Endothelial cell of umbilical vein (primary cell): ENCODE measurements around the gene GUK1. TPM values are rescaled to one million over a fixed set of nuclear protein-coding genes. Genes with fewer than 3 reads are reported as not detected.

Source experiments
- BruUV-seq: library from RNA; stranded (reverse); fragments of 400-500 nt; replicated peaks from 2 replicates; lab custom pipeline; 2021; lab: Mats Ljungman, UMichigan
- CTCF ChIA-PET: fragments of 300-600, 350-600 bp; sonication (Branson Sonifier 250); formaldehyde crosslinking; loops from one replicate; lab custom pipeline; 2021; ENCODE audit warnings: antibody characterized with exemption, inconsistent platforms; lab: Charles Lee
- POLR2A ChIA-PET: fragments of 300-600, 350-600 bp; sonication (Branson Sonifier 250); formaldehyde crosslinking; loops from one replicate; lab custom pipeline; 2021; ENCODE audit warnings: antibody characterized with exemption, inconsistent platforms; lab: Charles Lee
- DNase-seq: peaks from one replicate; pipeline ENCODE4 v3.0.0-alpha.2; 2011; ENCODE audit warnings: low read depth, low spot score
- FAIRE-seq: peaks from 2 replicates; lab custom pipeline; 2011; peaks lifted over from hg19 to GRCh38; lab: Jason Lieb, UNC
- H2AFZ ChIP-seq: 2 replicates; pipeline ENCODE4 v1.6.0; 2012; ENCODE audit warnings: low read depth, low read length, control low read depth, inconsistent platforms
- H3K27ac ChIP-seq: 2 replicates; pipeline ENCODE4 v1.5.1; 2011; ENCODE audit warnings: low read depth, mild to moderate bottlenecking, control low read depth, low read length, moderate library complexity; ENCODE audit not compliant: insufficient read depth
- H3K27me3 ChIP-seq, 2 experiments: 2 replicates each; pipeline versions ENCODE4 v1.6.0 to v1.6.1; 2011; ENCODE audit warnings: low read length in 2 of 2, mixed read lengths in 1 of 2; ENCODE audit not compliant: control insufficient read depth in 2 of 2, insufficient read depth in 2 of 2
- H3K36me3 ChIP-seq, 2 experiments: 2 replicates in 1 of 2; 3 replicates in 1 of 2; pipeline ENCODE4 v1.5.1; 2011; ENCODE audit warnings: low read length in 2 of 2, mild to moderate bottlenecking in 1 of 2, moderate library complexity in 1 of 2; ENCODE audit not compliant: control insufficient read depth in 2 of 2, insufficient read depth in 2 of 2; ENCODE audit errors: extremely low read depth in 1 of 2
- H3K4me1 ChIP-seq: 3 replicates; pipeline ENCODE4 v1.5.1; 2011; ENCODE audit warnings: mild to moderate bottlenecking, low read length; ENCODE audit not compliant: control insufficient read depth, insufficient read depth; ENCODE audit errors: extremely low read depth
- H3K4me2 ChIP-seq: 2 replicates; pipeline ENCODE4 v1.6.1; 2011; ENCODE audit warnings: low read length, control low read depth, mixed read lengths; ENCODE audit not compliant: insufficient read depth
- H3K4me3 ChIP-seq, 3 experiments: fragments of 200-600 bp in 1 of 3; sonication (generic), shearing (Covaris generic) in 1 of 3; replicated peaks in 1 of 3; 2 replicates each; pipeline ENCODE4 v1.5.1; 2011 to 2016; ENCODE audit warnings: control low read depth in 3 of 3, low read length in 3 of 3, mild to moderate bottlenecking in 2 of 3, inconsistent platforms in 1 of 3, low read depth in 1 of 3, moderate library complexity in 1 of 3; ENCODE audit not compliant: insufficient read depth in 1 of 3
- H3K79me2 ChIP-seq: 2 replicates; pipeline ENCODE4 v1.6.0; 2012; ENCODE audit warnings: low read length, inconsistent platforms; ENCODE audit not compliant: control insufficient read depth, insufficient read depth
- H3K9ac ChIP-seq: replicated peaks from 2 replicates; pipeline ENCODE3; 2011; ENCODE audit warnings: low read length, control low read depth; ENCODE audit not compliant: insufficient read depth; ENCODE audit errors: extremely low read depth
- H3K9me1 ChIP-seq: replicated peaks from 3 replicates; pipeline ENCODE4 v1.6.0; 2011; ENCODE audit warnings: mild to moderate bottlenecking, low read length; ENCODE audit not compliant: control insufficient read depth, insufficient read depth; ENCODE audit errors: extremely low read depth
- H3K9me3 ChIP-seq: replicated peaks from 2 replicates; pipeline ENCODE4 v1.5.1; 2012; ENCODE audit warnings: low read length, inconsistent platforms; ENCODE audit not compliant: control insufficient read depth, insufficient read depth
- H4K20me1 ChIP-seq: replicated peaks from 2 replicates; pipeline ENCODE3; 2011; ENCODE audit warnings: mild to moderate bottlenecking, low read length; ENCODE audit not compliant: control insufficient read depth, insufficient read depth; ENCODE audit errors: extremely low read depth
- FOS ChIP-seq: IDR thresholded peaks from 2 replicates; pipeline ENCODE4 v1.6.1; 2011; ENCODE audit warnings: mild to moderate bottlenecking, low read length, moderate library complexity, borderline replicate concordance; ENCODE audit not compliant: insufficient read depth
- GATA2 ChIP-seq: IDR thresholded peaks from 2 replicates; pipeline ENCODE4 v1.7.0; 2011; ENCODE audit warnings: low read depth, mild to moderate bottlenecking, moderate library complexity, mixed read lengths, low read length; ENCODE audit not compliant: insufficient read length, insufficient read depth
- JUN ChIP-seq: IDR thresholded peaks from 2 replicates; pipeline ENCODE4 v1.6.1; 2011; ENCODE audit warnings: borderline replicate concordance, low read depth; ENCODE audit not compliant: insufficient read length, insufficient read depth
- POLR2A ChIP-seq: IDR thresholded peaks from 2 replicates; pipeline ENCODE4 v1.6.1; 2012; ENCODE audit warnings: low read depth, mild to moderate bottlenecking, control low read depth, low read length
- dilution Hi-C: fragments of 300-500 bp; cut with MboI; formaldehyde crosslinking; loops from one replicate; pipeline ENCODE4 v1.15.0; 2019; ENCODE audit warnings: low sequenced_read_pairs; ENCODE audit not compliant: extremely low pct_ligation_motif_present
- intact Hi-C: fragments of 100-400 bp; cut with micrococcal nuclease; formaldehyde crosslinking; loops from one replicate; pipeline ENCODE4 v1.10.0; 2022
- polyA plus RNA-seq, 4 experiments: library from polyadenylated mRNA; depleted of rRNA in 3 of 4; stranded (reverse) in 3 of 4; unstranded in 1 of 4; fragments of >200 nt; gene quantifications; 2 replicates each; pipeline versions ENCODE4 v1.2.1 to v1.2.3, GENCODE V29; 2011 to 2012; ENCODE audit warnings: missing spikeins in 1 of 4
- total RNA-seq: library from RNA; stranded (reverse); gene quantifications from 2 replicates; pipeline ENCODE4 v1.2.3, GENCODE V29; 2021
- TF ChIP-seq, protein P1 (sequence below), 2 donors: IDR thresholded peaks; 1 replicate in 1 of 2; 2 replicates in 1 of 2; pipeline ENCODE4 v1.5.1; 2011; ENCODE audit warnings: low read length in 2 of 2, mild to moderate bottlenecking in 2 of 2, moderate library complexity in 2 of 2, control low read depth in 1 of 2, inconsistent platforms in 1 of 2, low read depth in 1 of 2; ENCODE audit not compliant: insufficient read depth in 1 of 2; ENCODE audit errors: extremely low read depth in 1 of 2

The GUK1 gene
- total and polyA plus RNA-seq, 2 donors (not counting 3 experiments of a cell fraction or from before 2014, with no cell fraction given) = 239 to 742 TPM

DNA sequence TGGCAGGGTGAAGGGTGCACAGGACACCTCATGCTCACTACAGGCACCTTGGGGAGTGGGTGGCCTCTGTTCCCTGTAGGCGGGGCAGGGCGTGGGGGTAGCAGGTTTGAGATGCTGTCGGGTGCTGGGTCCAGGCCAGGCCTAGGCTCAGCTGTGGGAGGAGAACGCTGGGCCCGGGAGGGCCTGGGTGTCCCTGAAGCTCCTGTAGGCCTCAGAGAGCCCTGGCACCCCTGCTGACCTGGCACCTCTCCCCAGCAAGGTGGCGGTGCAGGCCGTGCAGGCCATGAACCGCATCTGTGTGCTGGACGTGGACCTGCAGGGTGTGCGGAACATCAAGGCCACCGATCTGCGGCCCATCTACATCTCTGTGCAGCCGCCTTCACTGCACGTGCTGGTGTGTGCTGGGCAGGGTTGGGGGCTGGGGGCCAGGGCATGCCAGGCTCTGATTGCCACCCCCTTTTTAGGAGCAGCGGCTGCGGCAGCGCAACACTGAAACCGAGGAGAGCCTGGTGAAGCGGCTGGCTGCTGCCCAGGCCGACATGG lies 7.1 kb downstream of the GUK1 start:
- Histone ChIP-seq H2AFZ (no peak overlapping the region), H3K36me3 (peaks cover 0 to 16% of the 10 kb centered on the region in 2 experiments), H3K79me2 (peaks cover 50% of the 10 kb centered on the region), H3K27ac (no peak overlapping the region), H3K4me3 (no peak overlapping the region), H4K20me1 (no peaks in the 10 kb centered on the region), H3K9ac (no peak overlapping the region), H3K27me3 (no peaks in the 10 kb centered on the region), H3K4me1 (peaks cover 23% of the 10 kb centered on the region), H3K9me1 (no peaks in the 10 kb centered on the region), H3K4me2 (no peak overlapping the region), H3K9me3 (no peaks in the 10 kb centered on the region)
- TF ChIP-seq, protein P1, sequence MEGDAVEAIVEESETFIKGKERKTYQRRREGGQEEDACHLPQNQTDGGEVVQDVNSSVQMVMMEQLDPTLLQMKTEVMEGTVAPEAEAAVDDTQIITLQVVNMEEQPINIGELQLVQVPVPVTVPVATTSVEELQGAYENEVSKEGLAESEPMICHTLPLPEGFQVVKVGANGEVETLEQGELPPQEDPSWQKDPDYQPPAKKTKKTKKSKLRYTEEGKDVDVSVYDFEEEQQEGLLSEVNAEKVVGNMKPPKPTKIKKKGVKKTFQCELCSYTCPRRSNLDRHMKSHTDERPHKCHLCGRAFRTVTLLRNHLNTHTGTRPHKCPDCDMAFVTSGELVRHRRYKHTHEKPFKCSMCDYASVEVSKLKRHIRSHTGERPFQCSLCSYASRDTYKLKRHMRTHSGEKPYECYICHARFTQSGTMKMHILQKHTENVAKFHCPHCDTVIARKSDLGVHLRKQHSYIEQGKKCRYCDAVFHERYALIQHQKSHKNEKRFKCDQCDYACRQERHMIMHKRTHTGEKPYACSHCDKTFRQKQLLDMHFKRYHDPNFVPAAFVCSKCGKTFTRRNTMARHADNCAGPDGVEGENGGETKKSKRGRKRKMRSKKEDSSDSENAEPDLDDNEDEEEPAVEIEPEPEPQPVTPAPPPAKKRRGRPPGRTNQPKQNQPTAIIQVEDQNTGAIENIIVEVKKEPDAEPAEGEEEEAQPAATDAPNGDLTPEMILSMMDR (IDR thresholded peaks at IDR 0.05; ENCODE audit: extremely low read depth in 1 of 2, insufficient read depth in 1 of 2, low read depth in 1 of 2, low read length in 2 of 2) = no peak
- intact Hi-C loops = no loop called here
- no peak for DNase-seq
- ChIA-PET POLR2A (no interaction called here), CTCF (no interaction called here)
- no TSS peak for BruUV-seq
- no peak for FAIRE-seq
- dilution Hi-C loops = no loop called here

DNA sequence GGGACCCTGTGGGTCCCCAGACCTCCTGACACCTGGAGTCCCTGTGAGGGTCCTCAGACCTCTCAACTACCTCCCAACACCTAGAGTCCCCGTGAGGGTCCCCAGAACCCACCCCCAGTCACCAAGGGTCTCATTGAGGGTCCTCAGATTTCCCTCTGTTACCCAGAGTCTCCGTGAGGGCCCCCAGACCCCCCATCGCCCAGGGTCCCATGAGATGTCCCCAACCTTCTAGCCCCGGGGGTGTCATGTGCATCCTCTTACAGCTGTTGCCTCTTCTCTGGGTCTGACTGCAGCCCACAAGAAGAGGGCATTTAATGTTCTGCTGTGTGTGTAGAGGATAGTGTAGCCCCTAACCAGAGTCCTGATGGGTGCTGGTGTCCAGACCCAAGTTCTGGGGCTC lies 7.7 kb downstream of the GUK1 start:
- H3K4me3 ChIP-seq = no peak overlapping the region
- no peak overlapping the region for H3K4me2 ChIP-seq
- H3K9me3 ChIP-seq = no peaks in the 10 kb centered on the region
- no TSS peak for BruUV-seq
- no peaks in the 10 kb centered on the region for H3K27me3 ChIP-seq
- dilution Hi-C loops = no loop called here
- no peak for DNase-seq
- peaks cover 44% of the 10 kb centered on the region for H3K79me2 ChIP-seq
- peaks cover 18% of the 10 kb centered on the region for H3K4me1 ChIP-seq
- intact Hi-C loops = loop anchor here (1.0 kb wide), 2 partner anchors 7 to 15 kb away; partner anchors contain the start of gene GUK1
- CTCF ChIA-PET = interaction anchor here (1.2 to 1.6 kb wide), 5 partner anchors 15 to 41 kb away, joined by 3 to 12 read pairs (median 6); partner anchors contain the start of gene IBA57
- H3K27ac ChIP-seq = no peak overlapping the region
- no peaks in the 10 kb centered on the region for H3K9me1 ChIP-seq
- H3K9ac ChIP-seq = no peak overlapping the region
- H4K20me1 ChIP-seq = no peaks in the 10 kb centered on the region
- peaks cover 0 to 16% of the 10 kb centered on the region in 2 experiments for H3K36me3 ChIP-seq
- POLR2A ChIA-PET = no interaction called here
- no peak for FAIRE-seq
- TF ChIP-seq JUN (no peak), POLR2A (no peak), FOS (no peak), GATA2 (no peak)
- no peak overlapping the region for H2AFZ ChIP-seq
